Activated CD8-positive, alpha-beta memory T cell treated with anti-CD3 and anti-CD28 coated beads for 4 hours (primary cell): ENCODE data around the gene ARHGAP32.

Experiments
- DNase-seq, 2 donors: peaks; one replicate each; pipeline ENCODE4 v3.0.0-alpha.2; 2020; ENCODE audit warnings: low read depth in 2 of 2

The ARHGAP32 gene

GRCh38 chr11:129115652-129116586 is 76.2 kb downstream of the ARHGAP32 start:
- DNase-seq, result no peak

- DNase-seq, result no peak
Observed at GRCh38 chr11:129109701-129110100, 82.4 kb downstream of the ARHGAP32 start.

GRCh38 chr11:129106788-129107187 is 85.3 kb downstream of the ARHGAP32 start:
- DNase-seq, result no peak

- no peak for DNase-seq
Observed at GRCh38 chr11:129102756-129103155, 89.4 kb downstream of the ARHGAP32 start.

- DNase-seq, result no peak
Observed at GRCh38 chr11:129102225-129102624, 89.9 kb downstream of the ARHGAP32 start.

GRCh38 chr11:129093283-129093682 is 98.8 kb downstream of the ARHGAP32 start:
- DNase-seq, result no peak

GRCh38 chr11:129090056-129090455 is 102.1 kb downstream of the ARHGAP32 start:
- no peak for DNase-seq

- no peak for DNase-seq
Observed at GRCh38 chr11:129089279-129089678, 102.8 kb downstream of the ARHGAP32 start.

- DNase-seq, result no peak
Observed at GRCh38 chr11:129086976-129087375, 105.1 kb downstream of the ARHGAP32 start.

GRCh38 chr11:129077191-129077590 is 114.9 kb downstream of the ARHGAP32 start:
- DNase-seq, result no peak

- DNase-seq, result no peak
Observed at GRCh38 chr11:129075757-129076156, 116.4 kb downstream of the ARHGAP32 start.

- no peak for DNase-seq
Observed at GRCh38 chr11:129067454-129067853, 124.7 kb downstream of the ARHGAP32 start.

- no peak for DNase-seq
Observed at GRCh38 chr11:129066229-129066628, 125.9 kb downstream of the ARHGAP32 start.

- no peak for DNase-seq
Observed at GRCh38 chr11:129063118-129063517, 129.0 kb downstream of the ARHGAP32 start.

GRCh38 chr11:129061492-129062230 is 130.5 kb downstream of the ARHGAP32 start:
- DNase-seq, result no peak

- no peak for DNase-seq
Observed at GRCh38 chr11:129056916-129057315, 135.2 kb downstream of the ARHGAP32 start.

- DNase-seq, result no peak
Observed at GRCh38 chr11:129055196-129055595, 136.9 kb downstream of the ARHGAP32 start.

- no peak for DNase-seq
Observed at GRCh38 chr11:129048911-129049310, 143.2 kb downstream of the ARHGAP32 start.

- DNase-seq, result no peak
Observed at GRCh38 chr11:129045150-129045549, 147.0 kb downstream of the ARHGAP32 start.

- DNase-seq, result no peak
Observed at GRCh38 chr11:129042503-129042902, 149.6 kb downstream of the ARHGAP32 start.

GRCh38 chr11:129041611-129042018 is 150.5 kb downstream of the ARHGAP32 start:
- no peak for DNase-seq

GRCh38 chr11:129040934-129041333 is 151.2 kb downstream of the ARHGAP32 start:
- no peak for DNase-seq

GRCh38 chr11:129035244-129035643 is 156.9 kb downstream of the ARHGAP32 start:
- no peak for DNase-seq
